HG03159 (cell line): ENCODE results near the gene RAE1.

Experiments
- ATAC-seq: cut with Tn5 transposase; IDR thresholded peaks from one replicate; pipeline ENCODE4 v1.9.1; 2021; ENCODE audit warnings: mild to moderate bottlenecking, moderate library complexity; ENCODE audit not compliant: unreplicated experiment

RAE1 gene

GRCh38 chr20:57398231-57398821 lies 47.3 kb downstream of the RAE1 start:
- peak; percentile 56 for ATAC-seq

GRCh38 chr20:57398901-57399535 lies 48.0 kb downstream of the RAE1 start:
- ATAC-seq = no peak

- no peak for ATAC-seq
Observed at GRCh38 chr20:57399587-57400155, 48.6 kb downstream of the RAE1 start.

- ATAC-seq = no peak
Observed at GRCh38 chr20:57400231-57400701, 49.2 kb downstream of the RAE1 start.

GRCh38 chr20:57400821-57401564 lies 49.9 kb downstream of the RAE1 start:
- no peak for ATAC-seq

- ATAC-seq = no peak
Observed at GRCh38 chr20:57401565-57401918, 50.5 kb downstream of the RAE1 start.

GRCh38 chr20:57402206-57403125 lies 51.4 kb downstream of the RAE1 start:
- ATAC-seq = no peak

- ATAC-seq = no peak
Observed at GRCh38 chr20:57403216-57403615, 52.2 kb downstream of the RAE1 start.

- no peak for ATAC-seq
Observed at GRCh38 chr20:57404006-57404405, 53.0 kb downstream of the RAE1 start.

- ATAC-seq = no peak
Observed at GRCh38 chr20:57404419-57405072, 53.5 kb downstream of the RAE1 start.

- ATAC-seq = no peak
Observed at GRCh38 chr20:57405236-57406016, 54.4 kb downstream of the RAE1 start.

GRCh38 chr20:57407541-57407956 lies 56.5 kb downstream of the RAE1 start:
- ATAC-seq = no peak

- no peak for ATAC-seq
Observed at GRCh38 chr20:57408131-57408530, 57.1 kb downstream of the RAE1 start.

- no peak for ATAC-seq
Observed at GRCh38 chr20:57408536-57409233, 57.6 kb downstream of the RAE1 start.

GRCh38 chr20:57409316-57409671 lies 58.2 kb downstream of the RAE1 start:
- no peak for ATAC-seq

- ATAC-seq = no peak
Observed at GRCh38 chr20:57409672-57410397, 58.8 kb downstream of the RAE1 start.

- no peak for ATAC-seq
Observed at GRCh38 chr20:57410398-57410920, 59.4 kb downstream of the RAE1 start.

GRCh38 chr20:57410924-57411323 lies 59.9 kb downstream of the RAE1 start:
- ATAC-seq = no peak
